ENCODE measurements around the gene ASIC1.

- TF ChIP-seq POLR2AphosphoS5 (IDR thresholded peaks at IDR 0.05; ENCODE audit: low read depth, low read length), result no peak
- TF ChIP-seq POLR2A (IDR thresholded peaks at IDR 0.05; ENCODE audit: low read depth, low read length), result no peak
- TF ChIP-seq TAF1 (IDR thresholded peaks at IDR 0.05; ENCODE audit: borderline replicate concordance, low read depth, low read length), result no peak
Observed at GRCh38 chr12:50022903-50023302, 34.5 kb upstream of the ASIC1 start.

Measured in GM12892 (cell line).